GM21529 (cell line): ENCODE results near the gene PLAAT1.

Experiments
- ATAC-seq: cut with Tn5 transposase; IDR thresholded peaks from one replicate; pipeline ENCODE4 v1.9.1; 2021; ENCODE audit not compliant: unreplicated experiment

The PLAAT1 gene

DNA sequence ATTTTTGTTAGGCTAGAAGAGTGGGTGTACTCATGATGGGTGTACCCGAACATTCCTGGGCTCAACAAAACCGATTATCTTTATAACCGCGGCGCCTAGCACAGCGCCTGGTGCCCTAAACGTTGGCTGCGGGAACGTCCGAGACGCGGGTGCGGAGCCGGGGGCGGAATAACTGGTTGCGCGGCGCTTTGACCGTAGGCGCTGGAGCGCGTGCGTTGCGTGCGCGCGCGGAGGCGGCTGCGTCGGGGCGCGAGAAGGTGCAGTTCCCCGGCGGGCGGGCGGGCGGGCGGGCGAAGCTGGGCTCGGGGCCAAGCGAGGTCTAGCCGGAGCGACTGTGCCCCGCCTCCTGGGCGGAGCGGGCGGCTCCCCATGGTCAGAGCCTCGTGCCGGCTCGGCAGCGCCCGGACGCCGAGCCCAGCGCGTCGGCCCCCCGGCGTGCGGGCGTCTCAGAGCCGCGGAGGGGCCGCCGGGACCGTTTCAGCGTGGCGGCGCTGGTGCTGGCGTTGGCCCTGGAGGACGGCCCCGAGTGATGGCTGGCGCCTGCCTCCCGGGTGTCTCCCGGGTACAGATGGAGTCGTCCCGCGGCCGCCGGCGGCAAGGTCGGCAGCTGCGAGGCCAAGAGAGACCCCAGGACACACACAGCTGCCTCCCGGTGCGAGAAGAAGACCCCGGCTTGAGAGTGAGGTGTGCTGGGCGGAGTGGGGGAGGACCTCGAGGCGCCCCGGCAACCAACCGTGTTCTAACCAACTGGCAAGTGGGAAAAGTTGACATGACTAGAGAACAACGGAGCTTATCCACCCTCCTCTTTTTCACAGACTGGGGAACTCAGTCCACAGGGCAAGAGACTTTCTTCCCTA, at the start of gene PLAAT1:
PLAAT1 (plus strand) TSS at position 373 of the 857 bp plus-strand sequence. CDS start 14,429 bp downstream, outside the sequence.
- ATAC-seq: no peak

GRCh38 chr3:193194371-193194770, 46.7 kb upstream of the PLAAT1 start:
- ATAC-seq: no peak

- ATAC-seq: no peak
These were observed 44.3 kb upstream of the PLAAT1 start for GRCh38 chr3:193196746-193197145.

DNA sequence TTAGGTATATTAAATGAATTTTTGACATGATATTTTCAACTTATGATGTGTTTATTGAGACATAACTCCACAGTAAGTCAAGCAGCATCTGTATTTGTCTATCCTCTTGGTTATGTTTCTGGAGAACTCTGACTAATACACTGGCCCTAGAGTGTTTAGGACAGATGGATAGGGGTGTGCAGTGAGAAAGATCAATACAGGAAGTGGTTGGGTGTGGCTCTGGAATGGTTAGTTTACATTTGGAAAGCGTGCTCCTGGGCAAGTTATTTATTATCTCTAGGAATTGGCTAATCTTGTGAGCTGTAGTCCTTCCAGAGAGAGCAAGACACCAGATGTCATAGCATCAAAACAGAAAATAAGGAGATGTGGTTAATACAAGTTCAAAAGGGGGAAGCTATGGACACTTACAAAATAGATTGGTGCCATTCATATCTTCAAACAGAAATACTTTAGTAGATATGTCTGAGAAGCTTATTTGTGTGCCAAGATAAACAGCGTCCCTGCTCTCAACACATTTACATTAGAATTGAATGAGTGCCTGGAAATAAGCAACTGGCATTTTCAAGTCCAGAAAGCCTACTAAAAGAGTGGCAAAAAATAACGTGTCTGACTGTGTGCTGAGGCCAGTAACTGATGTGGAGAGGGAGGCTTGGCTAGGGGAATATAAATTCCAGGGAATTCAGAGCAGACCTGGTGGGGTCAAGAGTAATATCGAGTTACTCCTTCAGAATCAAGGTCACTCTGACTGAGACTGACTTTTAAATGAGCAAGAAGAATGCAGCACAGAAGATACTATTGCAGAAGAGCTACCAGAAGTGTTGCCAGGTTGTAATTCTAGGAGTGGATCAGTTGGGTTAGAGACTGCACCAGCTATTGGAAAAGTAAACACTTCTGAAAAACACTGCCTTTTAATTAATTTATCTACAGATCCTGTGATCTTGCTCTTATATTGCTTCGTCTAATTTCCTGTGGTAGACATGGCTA, 33.4 kb upstream of the PLAAT1 start:
- no peak for ATAC-seq

DNA sequence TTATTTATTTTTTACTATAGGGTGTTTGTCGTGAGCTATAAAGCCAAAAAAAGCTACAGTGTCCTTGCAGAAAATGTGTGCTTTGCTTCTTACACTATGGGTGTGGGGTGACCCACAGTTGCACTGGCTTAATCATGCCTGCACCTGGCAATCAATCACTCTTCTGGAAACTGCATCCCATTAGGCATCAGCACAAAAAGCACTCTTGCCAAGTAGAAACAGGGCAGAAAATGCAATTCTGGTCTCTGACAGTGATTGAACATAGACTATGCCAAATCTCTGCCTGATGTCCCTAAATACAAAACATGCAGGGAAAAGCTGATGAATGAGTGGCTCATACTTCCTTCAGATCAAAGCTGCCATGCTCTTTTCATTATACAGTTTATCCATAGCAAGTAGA, 30.4 kb upstream of the PLAAT1 start:
- ATAC-seq: no peak

- ATAC-seq: no peak
These were observed 29.8 kb upstream of the PLAAT1 start for GRCh38 chr3:193211173-193211572.

DNA sequence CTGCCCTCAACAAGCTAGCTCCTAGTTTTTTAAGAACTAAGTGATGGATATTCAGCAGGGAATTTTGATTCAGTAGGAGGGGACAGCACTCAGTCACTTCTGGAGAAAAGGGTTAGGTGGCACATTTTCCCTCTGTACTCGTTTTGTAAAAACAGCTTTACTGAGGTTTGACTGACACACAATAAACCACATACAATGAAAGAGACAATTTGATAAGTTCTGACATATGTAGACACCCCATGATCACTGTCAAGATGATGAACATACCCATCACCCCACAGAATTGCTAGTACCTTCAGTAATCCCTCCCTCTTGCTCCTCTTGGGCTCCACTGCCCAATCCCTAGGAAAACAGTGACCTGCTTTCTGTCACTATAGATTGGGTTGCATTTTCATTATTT, 29.0 kb upstream of the PLAAT1 start:
- no peak for ATAC-seq

DNA sequence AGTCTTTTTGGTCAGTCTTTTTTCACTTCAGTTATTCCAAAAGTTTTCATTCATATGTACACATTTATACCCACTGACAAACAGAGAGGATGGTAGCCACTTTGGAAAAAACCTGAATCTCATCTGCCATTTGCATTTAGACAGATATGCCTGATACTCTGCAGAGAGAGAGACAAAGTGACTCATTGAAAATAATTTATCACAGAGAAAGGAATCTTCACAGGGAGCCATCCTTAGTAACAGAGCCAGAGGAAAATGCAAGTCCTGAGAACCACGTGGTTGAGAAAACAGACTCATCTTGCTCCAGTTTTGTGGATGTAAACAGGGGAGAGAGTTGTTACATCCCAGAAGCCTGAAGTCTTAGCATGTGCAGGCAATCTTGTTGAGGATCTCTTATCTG, 28.2 kb upstream of the PLAAT1 start:
- no peak for ATAC-seq

DNA sequence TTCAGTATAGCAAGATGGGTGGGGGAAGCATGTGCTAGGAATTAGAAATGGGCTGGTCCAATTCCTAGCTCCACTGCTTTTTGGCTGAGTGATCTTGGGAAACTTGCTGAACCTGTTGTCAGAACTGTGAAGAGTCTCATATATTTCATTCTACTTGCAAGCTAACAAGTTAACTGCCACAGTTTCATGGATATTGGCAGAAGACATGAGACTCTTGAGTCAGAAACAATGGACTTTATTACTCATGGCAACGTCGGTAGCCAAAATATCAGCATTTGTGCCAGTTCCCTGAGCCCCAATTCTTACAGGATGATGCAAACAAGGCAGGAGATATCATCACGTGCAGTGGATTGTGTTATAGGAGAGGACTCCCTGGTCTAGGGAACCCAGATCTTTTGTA, 26.6 kb upstream of the PLAAT1 start:
- ATAC-seq: no peak

DNA sequence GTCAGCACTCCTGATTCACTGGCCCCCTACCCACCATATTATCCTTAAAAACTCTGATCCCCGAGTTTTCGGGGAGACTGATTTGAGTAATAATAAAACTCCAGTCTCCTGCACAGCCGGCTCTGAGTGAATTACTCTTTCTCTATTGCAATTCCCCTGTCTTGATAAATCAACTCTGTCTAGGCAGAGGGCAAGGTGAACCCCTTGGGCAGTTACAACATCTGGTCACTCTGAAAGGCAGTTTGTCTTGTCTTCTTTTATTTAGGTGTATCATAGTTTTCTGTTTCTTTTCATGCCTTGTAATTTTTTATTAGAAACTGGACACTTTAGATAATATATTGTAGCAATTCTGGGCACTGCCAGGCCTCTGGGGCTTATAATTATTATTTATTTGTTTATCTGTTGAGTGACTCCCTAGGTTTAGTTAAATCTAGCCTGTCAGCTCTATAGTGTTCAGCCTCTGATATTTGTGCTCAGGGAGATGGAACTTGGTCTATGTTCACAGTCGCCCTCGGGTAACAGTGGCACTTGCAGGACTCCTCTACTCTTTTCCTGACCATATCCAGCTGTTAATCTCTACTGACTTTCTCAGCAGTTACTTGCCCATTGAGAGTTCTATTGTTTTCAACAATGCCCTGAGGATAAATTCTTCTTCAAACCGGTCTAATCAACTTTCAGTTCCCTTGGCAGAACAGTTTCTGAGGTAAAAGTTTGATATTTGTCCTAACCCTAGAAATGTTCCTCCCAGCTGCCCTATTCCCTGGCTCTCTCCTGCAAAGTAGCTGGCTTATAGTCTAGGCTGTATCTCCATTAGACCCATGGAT, 15.5 kb upstream of the PLAAT1 start:
- ATAC-seq: no peak

DNA sequence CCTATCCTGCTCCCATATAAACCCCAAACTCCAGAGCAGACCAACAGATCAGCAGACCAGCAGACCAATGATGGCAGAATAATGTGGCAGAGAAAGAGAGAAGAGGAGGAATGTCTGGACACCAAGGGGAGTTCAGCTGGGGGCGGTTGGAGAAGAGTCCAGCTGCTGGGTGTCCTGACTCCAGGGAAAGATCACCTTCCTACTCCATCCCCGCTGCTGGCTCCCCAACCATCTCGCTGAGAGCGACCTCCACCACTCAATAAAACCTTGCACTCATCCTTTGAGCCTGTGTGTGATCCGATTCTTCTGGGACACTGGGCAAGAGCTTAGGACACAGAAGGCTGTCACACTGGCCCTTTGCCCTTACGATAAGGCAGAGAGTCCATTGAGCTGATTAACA, 12.8 kb upstream of the PLAAT1 start:
- ATAC-seq: no peak

- ATAC-seq: no peak
These were observed 11.1 kb upstream of the PLAAT1 start for GRCh38 chr3:193229851-193230420.

DNA sequence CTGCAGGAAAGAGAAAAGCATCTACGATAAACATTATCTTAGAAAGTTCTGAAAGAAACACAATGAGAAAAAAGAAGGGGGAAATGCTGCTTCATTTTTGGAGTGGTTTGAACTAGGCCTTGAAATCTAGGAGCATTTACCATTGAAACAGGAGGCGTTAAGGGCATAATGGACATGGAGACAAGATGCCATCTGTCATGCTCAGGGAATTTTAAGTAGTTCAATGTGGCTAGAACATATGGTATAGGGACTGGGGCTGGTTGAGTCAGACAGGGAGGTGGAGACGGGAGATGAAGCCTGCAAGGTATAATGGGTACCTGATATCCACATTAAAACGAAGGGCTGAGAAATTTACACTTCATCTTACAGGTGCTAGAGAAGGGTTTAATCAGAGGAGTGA, 10.4 kb upstream of the PLAAT1 start:
- ATAC-seq: no peak

DNA sequence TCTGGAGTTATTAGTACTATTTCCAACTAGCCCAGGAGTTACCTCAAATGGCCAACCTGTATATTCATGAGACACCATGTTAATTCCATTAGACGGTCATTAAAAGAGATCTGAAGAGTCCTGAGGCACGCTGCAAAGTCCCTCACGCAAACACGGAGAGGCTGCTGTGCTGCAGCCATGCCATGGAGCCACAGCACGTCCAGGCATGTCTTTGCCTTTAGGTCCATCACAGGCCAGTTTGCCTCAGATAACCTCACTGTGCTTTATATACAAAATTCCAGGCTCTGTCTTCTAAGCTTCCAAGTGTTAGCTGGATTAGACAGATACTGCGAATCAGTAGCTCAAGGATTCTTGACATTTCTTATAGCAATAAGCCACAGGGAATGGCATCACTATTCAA, 9.8 kb upstream of the PLAAT1 start:
- no peak for ATAC-seq

DNA sequence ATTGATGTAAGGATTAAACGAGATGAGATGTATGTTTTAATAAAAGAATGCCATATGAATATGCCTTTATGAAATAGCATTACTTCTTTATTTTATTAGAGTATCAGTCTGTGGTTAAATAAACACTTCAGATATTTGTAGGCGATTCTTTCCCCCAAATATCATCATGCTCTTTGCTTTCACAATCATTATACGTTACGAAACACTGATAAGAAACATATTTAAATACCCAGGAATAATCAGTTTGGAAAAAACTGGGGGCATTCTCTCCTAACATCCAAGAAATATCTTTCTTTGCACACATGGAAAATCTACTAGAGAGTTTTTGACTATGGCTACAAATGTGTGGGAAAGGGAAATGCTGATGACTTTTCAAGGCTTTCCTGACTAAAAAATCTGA, 4.4 kb upstream of the PLAAT1 start:
- no peak for ATAC-seq

DNA sequence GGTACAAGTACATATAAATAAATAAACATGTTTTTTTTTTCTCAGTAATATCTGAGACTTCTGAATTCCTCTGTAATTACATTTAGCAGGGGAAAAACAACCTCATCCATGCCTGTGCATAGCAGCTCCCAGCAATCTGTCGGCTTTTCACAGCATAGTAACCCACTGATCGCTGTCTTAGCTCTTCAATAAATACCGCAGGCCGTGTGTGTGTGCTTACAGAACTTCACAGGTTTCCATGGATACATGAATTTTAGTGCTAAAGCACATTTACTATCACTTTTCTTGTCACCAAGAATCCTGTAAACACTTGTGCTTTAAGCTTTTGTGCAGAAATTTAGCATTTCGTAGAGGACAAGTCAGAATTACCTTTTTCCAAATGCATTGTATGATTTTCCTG, 4.0 kb upstream of the PLAAT1 start:
- no peak for ATAC-seq

- ATAC-seq: no peak
These were observed 579 bp upstream of the PLAAT1 start for GRCh38 chr3:193240436-193240849.

- no peak for ATAC-seq
These were observed 694 bp downstream of the PLAAT1 start for GRCh38 chr3:193241716-193242115.

GRCh38 chr3:193243571-193243970, 2.5 kb downstream of the PLAAT1 start:
- ATAC-seq: no peak

DNA sequence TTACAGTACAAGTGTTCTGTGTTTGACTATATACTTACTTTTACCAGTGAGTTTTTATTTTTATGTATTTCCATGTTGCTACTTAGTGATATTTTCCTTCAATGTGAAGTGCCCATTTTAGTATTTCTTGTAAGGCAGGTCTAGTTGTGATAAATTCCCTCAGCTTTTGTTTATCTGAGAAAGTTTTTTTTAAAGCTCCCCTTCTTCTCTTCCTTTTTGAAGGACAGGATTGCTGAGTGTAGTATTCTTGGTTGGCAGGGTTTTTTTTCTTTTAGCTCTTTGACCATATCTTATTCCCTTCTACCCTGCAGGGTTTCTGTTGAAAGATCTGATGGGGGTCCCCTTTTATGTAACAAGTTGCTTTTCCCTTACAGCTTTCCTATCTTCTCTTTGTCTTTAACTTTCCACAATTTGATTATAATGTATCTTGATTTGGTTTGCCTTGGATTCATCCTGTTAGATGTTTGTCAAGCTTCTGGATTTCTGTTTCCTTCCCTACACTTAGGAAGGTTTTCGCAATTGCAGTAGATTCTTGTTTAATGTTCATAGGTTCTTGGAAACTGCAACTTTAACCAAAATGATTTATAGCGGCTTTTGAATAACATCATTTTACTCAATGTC, 7.9 kb downstream of the PLAAT1 start:
- ATAC-seq: no peak
